Frontal cortex (tissue), 4 donors: Measurements from ENCODE around the gene PCP2. TPM values are rescaled to one million over a fixed set of nuclear protein-coding genes. Genes with fewer than 3 reads are reported as not detected.

Experiments used
- DNase-seq, 2 donors: peaks; one replicate each; pipeline ENCODE4 v3.0.0; 2012; ENCODE audit warnings: low spot score in 2 of 2
- FAIRE-seq: peaks from 2 replicates; lab custom pipeline; 2012; peaks lifted over from hg19 to GRCh38; lab: Jason Lieb, UNC
- small RNA-seq: library from RNA; depleted of rRNA; stranded (forward); fragments of <200 nt; gene quantifications from one replicate; pipeline ENCODE3, GENCODE V24; 2014
- total RNA-seq: library from RNA; depleted of rRNA; stranded (reverse); fragments of >200 nt; gene quantifications from one replicate; pipeline ENCODE4 v1.2.3, GENCODE V29; 2014
- donor health status: control.
- donor health status: control.
- donor health status: control.

Gene PCP2
- total RNA-seq, 1 donor from 2014 or later, result not detected

DNA sequence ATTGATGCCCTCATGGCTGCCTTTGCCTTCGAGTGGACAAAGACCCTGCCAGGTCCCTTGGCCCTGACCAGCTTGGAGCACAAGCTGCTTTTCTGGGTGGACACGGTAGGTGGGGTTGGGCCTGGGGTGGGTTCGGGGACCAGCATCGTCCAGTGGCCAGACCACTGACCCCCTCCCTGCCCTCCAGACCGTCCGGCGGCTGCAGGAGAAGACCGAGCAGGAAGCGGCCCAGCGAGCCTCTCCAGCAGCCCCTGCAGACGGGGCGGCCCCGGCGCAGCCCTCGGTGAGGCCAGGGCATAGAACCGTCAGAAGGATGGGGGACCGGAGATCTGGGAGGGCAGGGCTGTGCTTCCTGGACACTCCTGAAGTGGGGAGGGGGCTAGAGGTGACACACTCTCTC, 27.2 kb downstream of the PCP2 start:
- DNase-seq, result no peak

GRCh38 chr19:7605490-7606222, 27.9 kb downstream of the PCP2 start:
- no peak for FAIRE-seq
- DNase-seq, result no peak

More for the DNA sequence above, 27.2 kb downstream of the PCP2 start:
- no peak for FAIRE-seq

- no peak for FAIRE-seq
- no peak for DNase-seq
Observed at GRCh38 chr19:7603919-7604318, 29.6 kb downstream of the PCP2 start.

DNA sequence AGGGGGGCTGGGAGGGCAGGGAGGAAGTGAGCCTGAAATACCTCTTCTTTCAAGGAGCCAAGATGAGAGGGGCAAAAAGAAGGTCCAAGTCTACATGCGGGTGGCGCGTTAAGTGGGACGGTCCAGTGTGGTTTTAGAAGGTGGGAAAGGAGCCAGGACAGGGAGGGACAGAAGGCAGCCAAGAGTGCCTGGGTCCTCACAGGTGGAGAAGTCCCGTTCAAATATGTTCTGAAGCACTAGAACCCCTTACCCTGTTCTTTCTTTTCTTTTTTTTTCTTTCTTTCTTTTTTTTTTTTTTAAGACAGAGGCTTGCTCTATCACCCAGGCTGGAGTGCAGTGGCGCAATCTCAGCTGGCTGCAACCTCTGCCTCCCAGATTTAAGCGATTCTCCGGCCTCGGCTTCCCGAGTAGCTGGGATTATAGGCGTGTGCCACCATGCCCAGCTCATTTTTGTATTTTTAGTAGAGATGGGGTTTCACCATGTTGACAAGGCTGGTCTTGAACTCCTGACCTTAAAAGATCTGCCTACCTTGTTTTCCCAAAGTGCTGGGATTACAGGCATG, 30.5 kb downstream of the PCP2 start:
- FAIRE-seq (no peak), DNase-seq (no peak)

- DNase-seq (no peak), FAIRE-seq (no peak)
Observed at GRCh38 chr19:7602240-7602934, 31.1 kb downstream of the PCP2 start.

GRCh38 chr19:7600721-7601120, 32.8 kb downstream of the PCP2 start:
- DNase-seq (no peak), FAIRE-seq (no peak)

DNA sequence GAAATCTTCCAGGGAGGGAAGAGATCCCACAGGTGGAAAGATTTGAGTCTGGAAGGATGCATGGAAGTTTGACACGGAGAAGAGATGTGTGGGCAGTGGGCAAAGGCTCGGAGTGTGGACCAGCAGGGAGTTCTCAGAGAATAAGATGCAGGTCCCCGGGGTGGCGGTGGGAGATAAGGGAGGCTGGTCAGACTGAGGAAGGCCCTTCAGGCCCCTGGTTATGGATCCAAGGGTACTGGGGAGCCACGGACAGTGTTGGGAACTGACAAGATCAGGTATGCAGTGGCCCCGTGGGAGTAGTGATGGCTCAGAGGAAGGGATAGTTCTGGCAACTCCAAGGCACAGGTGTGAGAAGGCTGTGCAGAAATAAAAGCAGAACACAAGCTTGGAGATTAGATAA, 35.3 kb downstream of the PCP2 start:
- no peak for FAIRE-seq
- DNase-seq, result no peak

GRCh38 chr19:7597689-7598088, 35.8 kb downstream of the PCP2 start:
- FAIRE-seq (no peak), DNase-seq (no peak)

- FAIRE-seq (no peak), DNase-seq (no peak)
Observed at GRCh38 chr19:7596211-7596937, 37.1 kb downstream of the PCP2 start.

GRCh38 chr19:7595466-7596133, 37.9 kb downstream of the PCP2 start, which contains the start of gene CAMSAP3:
Gene CAMSAP3, plus strand, starts transcription at chr19:7595863. Its CDS starts 140 bp downstream, at chr19:7596003.
- DNase-seq (peak; percentile 52 to 61), FAIRE-seq (no peak)

- FAIRE-seq, result no peak
Observed at GRCh38 chr19:7590256-7590655, 43.3 kb downstream of the PCP2 start.

GRCh38 chr19:7589822-7590221, 43.7 kb downstream of the PCP2 start:
- no peak for DNase-seq
- no peak for FAIRE-seq

More at GRCh38 chr19:7590256-7590655, 43.3 kb downstream of the PCP2 start:
- no peak for DNase-seq

DNA sequence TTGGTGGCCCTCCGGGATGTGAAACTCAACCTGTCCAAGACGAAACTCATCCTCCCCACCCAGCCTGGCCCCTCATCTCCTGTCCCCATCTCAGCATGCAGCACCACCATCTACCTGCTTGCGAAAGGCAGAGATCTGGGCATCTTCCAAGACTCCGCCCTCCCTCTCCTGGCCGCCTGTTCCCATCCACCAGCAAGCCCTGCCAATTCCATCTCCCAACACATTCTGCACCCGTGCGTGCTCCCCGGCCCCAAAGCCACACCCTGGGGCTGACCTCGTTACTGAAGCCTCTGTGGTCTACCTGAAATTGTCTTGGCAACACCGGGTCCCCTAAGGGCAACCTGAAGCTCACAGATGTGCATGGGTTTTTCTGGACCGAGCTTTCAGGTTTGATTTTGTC, 51.1 kb downstream of the PCP2 start:
- FAIRE-seq (no peak), DNase-seq (no peak)

Small RNA genes within 50 kb of the gene (small RNA-seq; reads per million reads assigned to genes)
- gene MIR6792, result not detected

Other genes with a start within 250 kb of the PCP2 start
- 1.2 TPM for gene PEX11G, start 144.7 kb downstream of the PCP2 start, total RNA-seq
- 10.6 TPM for gene ZNF358, start 117.6 kb downstream of the PCP2 start, total RNA-seq
- 7.7 TPM for gene MCOLN1, start 111.1 kb downstream of the PCP2 start, total RNA-seq
- 45.2 TPM for gene PNPLA6, start 98.0 kb downstream of the PCP2 start, total RNA-seq
- 16.3 TPM for gene CAMSAP3, start 37.9 kb downstream of the PCP2 start, total RNA-seq
- 24.1 TPM for gene XAB2, start 4.2 kb downstream of the PCP2 start, total RNA-seq
- gene PET100, start 3.9 kb downstream of the PCP2 start, total RNA-seq, result 29.3 TPM
- 2.4 TPM for gene STXBP2, start 3.4 kb upstream of the PCP2 start, total RNA-seq
- gene RETN, start 35.3 kb upstream of the PCP2 start, total RNA-seq, result not detected
- not detected for gene MCEMP1, start 43.4 kb upstream of the PCP2 start, total RNA-seq
- 15.5 TPM for gene TRAPPC5, start 47.1 kb upstream of the PCP2 start, total RNA-seq
- gene FCER2, start 68.4 kb upstream of the PCP2 start, total RNA-seq, result not detected
- 0.82 TPM for gene CLEC4G, start 98.4 kb upstream of the PCP2 start, total RNA-seq
- 0.82 TPM for gene CD209, start 113.8 kb upstream of the PCP2 start, total RNA-seq
- gene CLEC4M, start 129.5 kb upstream of the PCP2 start, total RNA-seq, result not detected
- 47.7 TPM for gene EVI5L, start 196.5 kb upstream of the PCP2 start, total RNA-seq
- 2.9 TPM for gene PRR36, start 240.7 kb upstream of the PCP2 start, total RNA-seq